ENCODE measurements around the gene LINGO4. TPM values are rescaled to one million over a fixed set of nuclear protein-coding genes. Genes with fewer than 3 reads are reported as not detected.
A peak's percentile ranks its signal among the peaks of the same experiment; 100 is the strongest.

Gene LINGO4
- total RNA-seq, 6 donors from 2014 or later = 0.22 to 0.89 (median 0.61) TPM; not detected in 1

GRCh38 chr1:151802372-151802771, 2.8 kb downstream of the LINGO4 start:
- Histone ChIP-seq H3K27me3 (no peaks in the 10 kb centered on the region), H3K27ac (no peak overlapping the region), H3K36me3 (no peaks in the 10 kb centered on the region), H3K9me3 (no peaks in the 10 kb centered on the region), H3K4me3 (no peak overlapping the region), H3K4me1 (no peaks in the 10 kb centered on the region)
- DNase-seq = peak in 1 of 2 donors; percentile 56
- TF ChIP-seq CTCF (IDR thresholded peaks at IDR 0.05) (no peak), EP300 (IDR thresholded peaks at IDR 0.05) (no peak)
- ATAC-seq (ENCODE audit: low FRiP score in 2 of 2) = no peak
- 97 to 100% methylated on average over 2 to 3 of the region's 5 CpGs for WGBS, 2 donors

- H3K4me1 ChIP-seq = no peaks in the 10 kb centered on the region
- H3K27me3 ChIP-seq = no peaks in the 10 kb centered on the region
- ATAC-seq (ENCODE audit: low FRiP score in 2 of 2) = no peak
- TF ChIP-seq POLR2A (IDR thresholded peaks at IDR 0.05) (no peak), CTCF (IDR thresholded peaks at IDR 0.05) (no peak), POLR2AphosphoS5 (IDR thresholded peaks at IDR 0.05) (no peak), EP300 (IDR thresholded peaks at IDR 0.05) (no peak)
- no peak overlapping the region for H3K4me3 ChIP-seq
- H3K36me3 ChIP-seq = no peaks in the 10 kb centered on the region
- no peak overlapping the region for H3K27ac ChIP-seq
- no peaks in the 10 kb centered on the region for H3K9me3 ChIP-seq
- 88 to 92% methylated on average over 2 to 7 of the region's 7 CpGs for WGBS, 2 donors
- DNase-seq = peak in 1 of 2 donors; percentile 65
Observed at GRCh38 chr1:151801846-151802245, 3.4 kb downstream of the LINGO4 start.

- H3K9me3 ChIP-seq = no peaks in the 10 kb centered on the region
- H3K4me3 ChIP-seq = no peak overlapping the region
- ATAC-seq (ENCODE audit: low FRiP score in 2 of 2) (no peak), DNase-seq (peak in 1 of 2 donors; percentile 56)
- H3K4me1 ChIP-seq = no peaks in the 10 kb centered on the region
- H3K27me3 ChIP-seq = no peaks in the 10 kb centered on the region
- no peak overlapping the region for H3K27ac ChIP-seq
- WGBS, 2 donors = 82 to 97% methylated on average over 3 to 12 of the region's 12 CpGs
- H3K36me3 ChIP-seq = no peaks in the 10 kb centered on the region
- no peak for TF ChIP-seq EP300 (IDR thresholded peaks at IDR 0.05)
- TF ChIP-seq POLR2A (IDR thresholded peaks at IDR 0.05) = no peak
- no peak for TF ChIP-seq CTCF (IDR thresholded peaks at IDR 0.05)
- no peak for TF ChIP-seq POLR2AphosphoS5 (IDR thresholded peaks at IDR 0.05)
Observed at GRCh38 chr1:151801310-151801820, 3.9 kb downstream of the LINGO4 start.

GRCh38 chr1:151800830-151801229, 4.4 kb downstream of the LINGO4 start:
- Histone ChIP-seq H3K27me3 (no peaks in the 10 kb centered on the region), H3K36me3 (no peaks in the 10 kb centered on the region), H3K4me3 (no peak overlapping the region), H3K27ac (no peak overlapping the region), H3K4me1 (no peaks in the 10 kb centered on the region), H3K9me3 (no peaks in the 10 kb centered on the region)
- ATAC-seq (ENCODE audit: low FRiP score in 2 of 2) (no peak), DNase-seq (no peak)
- 65 to 81% methylated on average over 5 to 8 of the region's 8 CpGs for WGBS, 2 donors
- no peak for TF ChIP-seq EP300 (IDR thresholded peaks at IDR 0.05)
- TF ChIP-seq CTCF (IDR thresholded peaks at IDR 0.05) = no peak
- TF ChIP-seq POLR2AphosphoS5 (IDR thresholded peaks at IDR 0.05) = no peak
- TF ChIP-seq POLR2A (IDR thresholded peaks at IDR 0.05) = no peak
